Panc1 (cell line): Measurements from ENCODE around the gene NOX5. TPM values are rescaled to one million over a fixed set of nuclear protein-coding genes. Genes with fewer than 3 reads are reported as not detected.

ENCODE experiments used
- ATAC-seq: fragments of 200-7000 bp; cut with Tn5 transposase; 2 replicates; pipeline ENCODE4 v1.9.1; 2020; ENCODE audit warnings: mild to moderate bottlenecking, moderate library complexity
- BruUV-seq: library from RNA; stranded (reverse); fragments of 400-500 nt; replicated peaks from 2 replicates; lab custom pipeline; 2021; lab: Mats Ljungman, UMichigan
- CTCF ChIA-PET: fragments of 300-600 bp; sonication (Branson Sonifier 250); formaldehyde crosslinking; loops from one replicate; lab custom pipeline; 2022; ENCODE audit warnings: antibody characterized with exemption; lab: Charles Lee
- POLR2A ChIA-PET: fragments of 300-600 bp; sonication (Branson Sonifier 250); formaldehyde crosslinking; loops from one replicate; lab custom pipeline; 2022; ENCODE audit warnings: antibody characterized with exemption; lab: Charles Lee
- DNase-seq: peaks from one replicate; pipeline ENCODE4 v3.0.0-alpha.2; 2010; ENCODE audit warnings: low read depth, low spot score
- H3K27ac ChIP-seq: 2 replicates; pipeline ENCODE4 v1.5.1; 2011; ENCODE audit warnings: mild to moderate bottlenecking, low read length, inconsistent platforms
- H3K27me3 ChIP-seq: fragments of 200-500 bp; sonication (Bioruptor generic); 2 replicates; pipeline ENCODE4 v1.6.0; 2014; ENCODE audit warnings: low read length, inconsistent platforms; ENCODE audit not compliant: control insufficient read depth, insufficient read depth
- H3K36me3 ChIP-seq: fragments of 200-500 bp; sonication (Bioruptor generic); 2 replicates; pipeline ENCODE4 v1.5.1; 2014; ENCODE audit warnings: inconsistent platforms, mild to moderate bottlenecking, low read length, moderate library complexity; ENCODE audit not compliant: control insufficient read depth, insufficient read depth
- H3K4me1 ChIP-seq: 2 replicates; pipeline ENCODE4 v1.5.1; 2011; ENCODE audit warnings: inconsistent platforms, mild to moderate bottlenecking, low read length, moderate library complexity; ENCODE audit not compliant: control insufficient read depth, insufficient read depth
- H3K4me3 ChIP-seq, 2 experiments: 2 replicates each; pipeline ENCODE4 v1.5.1; 2011 to 2012; ENCODE audit warnings: low read depth in 2 of 2, low read length in 2 of 2, mild to moderate bottlenecking in 2 of 2, inconsistent platforms in 1 of 2, moderate library complexity in 1 of 2
- H3K9me3 ChIP-seq: fragments of 200-500 bp; sonication (Bioruptor generic); 2 replicates; pipeline ENCODE4 v1.5.1; 2014; ENCODE audit warnings: low read depth, mild to moderate bottlenecking, inconsistent platforms, low read length, moderate library complexity; ENCODE audit not compliant: control insufficient read depth, insufficient read depth
- POLR2AphosphoS5 ChIP-seq: IDR thresholded peaks from 2 replicates; pipeline ENCODE4 v1.6.1; 2012; ENCODE audit warnings: mild to moderate bottlenecking, low read depth, low read length, moderate library complexity
- SIN3A ChIP-seq: IDR thresholded peaks from 2 replicates; pipeline ENCODE4 v1.6.1; 2012; ENCODE audit warnings: low read depth, mild to moderate bottlenecking, low read length, moderate library complexity, borderline replicate concordance; ENCODE audit not compliant: insufficient read depth
- TCF7L2 ChIP-seq: IDR thresholded peaks from 2 replicates; pipeline ENCODE4 v1.6.1; 2011; ENCODE audit warnings: mild to moderate bottlenecking, low read depth, low read length, inconsistent platforms
- in situ Hi-C: cut with HindIII; loops from 2 replicates; pipeline ENCODE4 v1.10.0; 2016; ENCODE audit warnings: low sequenced_read_pairs, low pct_unique_long_range_greater_than_20kb
- intact Hi-C: fragments of 100-400 bp; cut with micrococcal nuclease; formaldehyde crosslinking; loops from one replicate; pipeline ENCODE4 v1.10.0; 2022; ENCODE audit not compliant: unreplicated experiment
- total RNA-seq: library from RNA; stranded (reverse); gene quantifications from one replicate; pipeline ENCODE4 v1.2.1, GENCODE V29; 2021; ENCODE audit not compliant: unreplicated experiment
- TF ChIP-seq, protein P1 (sequence below): fragments of 450-650 bp; IDR thresholded peaks from 2 replicates; pipeline ENCODE4 v1.5.1; 2017; ENCODE audit warnings: mild to moderate bottlenecking
- TF ChIP-seq, protein P2 (sequence below), 2 experiments: IDR thresholded peaks; 2 replicates each; pipeline ENCODE4 v1.6.1; 2011 to 2012; ENCODE audit warnings: low read depth in 2 of 2, control low read depth in 1 of 2, low read length in 1 of 2, mild to moderate bottlenecking in 1 of 2, moderate library complexity in 1 of 2; ENCODE audit not compliant: insufficient read depth in 1 of 2

NOX5 gene
- total RNA-seq, 1 experiment from 2014 or later: 0.26 TPM

DNA sequence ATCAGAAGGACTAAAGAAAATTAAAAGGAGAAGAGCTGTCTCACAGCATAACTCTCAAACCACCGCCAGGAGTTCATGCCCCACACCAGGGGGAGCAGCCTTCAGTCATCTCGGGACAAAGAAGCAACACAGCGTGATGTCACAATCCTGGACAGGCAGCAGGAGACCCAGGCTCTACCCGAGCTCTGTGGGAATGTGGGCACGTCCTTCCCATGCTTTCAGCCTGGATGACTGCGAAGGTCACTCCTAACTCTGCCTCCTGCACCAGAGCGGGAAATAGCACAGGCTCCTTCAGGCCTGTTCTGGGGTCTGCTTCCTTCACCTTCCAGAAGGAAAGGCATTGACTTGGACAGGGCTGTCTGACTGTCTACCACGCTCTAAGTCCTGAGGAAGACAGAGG, 31.3 kb downstream of the NOX5 start:
- Histone ChIP-seq H3K9me3 (no peaks in the 10 kb centered on the region), H3K4me3 (no peak overlapping the region), H3K36me3 (no peaks in the 10 kb centered on the region), H3K4me1 (no peaks in the 10 kb centered on the region), H3K27me3 (no peaks in the 10 kb centered on the region), H3K27ac (no peak overlapping the region)
- DNase-seq (no peak), ATAC-seq (0 out of 2 replicates have a peak, but pooled peaks have one; percentile 45)
- in situ Hi-C loops: no loop called here
- BruUV-seq: no TSS peak
- ChIA-PET POLR2A (no interaction called here), CTCF (interaction anchor here (1.4 kb wide), 1 partner anchor 14 kb away, joined by 3 read pairs; no protein-coding TSS in a partner anchor)
- intact Hi-C loops: no loop called here
- TF ChIP-seq, protein P1, sequence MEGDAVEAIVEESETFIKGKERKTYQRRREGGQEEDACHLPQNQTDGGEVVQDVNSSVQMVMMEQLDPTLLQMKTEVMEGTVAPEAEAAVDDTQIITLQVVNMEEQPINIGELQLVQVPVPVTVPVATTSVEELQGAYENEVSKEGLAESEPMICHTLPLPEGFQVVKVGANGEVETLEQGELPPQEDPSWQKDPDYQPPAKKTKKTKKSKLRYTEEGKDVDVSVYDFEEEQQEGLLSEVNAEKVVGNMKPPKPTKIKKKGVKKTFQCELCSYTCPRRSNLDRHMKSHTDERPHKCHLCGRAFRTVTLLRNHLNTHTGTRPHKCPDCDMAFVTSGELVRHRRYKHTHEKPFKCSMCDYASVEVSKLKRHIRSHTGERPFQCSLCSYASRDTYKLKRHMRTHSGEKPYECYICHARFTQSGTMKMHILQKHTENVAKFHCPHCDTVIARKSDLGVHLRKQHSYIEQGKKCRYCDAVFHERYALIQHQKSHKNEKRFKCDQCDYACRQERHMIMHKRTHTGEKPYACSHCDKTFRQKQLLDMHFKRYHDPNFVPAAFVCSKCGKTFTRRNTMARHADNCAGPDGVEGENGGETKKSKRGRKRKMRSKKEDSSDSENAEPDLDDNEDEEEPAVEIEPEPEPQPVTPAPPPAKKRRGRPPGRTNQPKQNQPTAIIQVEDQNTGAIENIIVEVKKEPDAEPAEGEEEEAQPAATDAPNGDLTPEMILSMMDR: no peak
- TF ChIP-seq, protein P2, sequence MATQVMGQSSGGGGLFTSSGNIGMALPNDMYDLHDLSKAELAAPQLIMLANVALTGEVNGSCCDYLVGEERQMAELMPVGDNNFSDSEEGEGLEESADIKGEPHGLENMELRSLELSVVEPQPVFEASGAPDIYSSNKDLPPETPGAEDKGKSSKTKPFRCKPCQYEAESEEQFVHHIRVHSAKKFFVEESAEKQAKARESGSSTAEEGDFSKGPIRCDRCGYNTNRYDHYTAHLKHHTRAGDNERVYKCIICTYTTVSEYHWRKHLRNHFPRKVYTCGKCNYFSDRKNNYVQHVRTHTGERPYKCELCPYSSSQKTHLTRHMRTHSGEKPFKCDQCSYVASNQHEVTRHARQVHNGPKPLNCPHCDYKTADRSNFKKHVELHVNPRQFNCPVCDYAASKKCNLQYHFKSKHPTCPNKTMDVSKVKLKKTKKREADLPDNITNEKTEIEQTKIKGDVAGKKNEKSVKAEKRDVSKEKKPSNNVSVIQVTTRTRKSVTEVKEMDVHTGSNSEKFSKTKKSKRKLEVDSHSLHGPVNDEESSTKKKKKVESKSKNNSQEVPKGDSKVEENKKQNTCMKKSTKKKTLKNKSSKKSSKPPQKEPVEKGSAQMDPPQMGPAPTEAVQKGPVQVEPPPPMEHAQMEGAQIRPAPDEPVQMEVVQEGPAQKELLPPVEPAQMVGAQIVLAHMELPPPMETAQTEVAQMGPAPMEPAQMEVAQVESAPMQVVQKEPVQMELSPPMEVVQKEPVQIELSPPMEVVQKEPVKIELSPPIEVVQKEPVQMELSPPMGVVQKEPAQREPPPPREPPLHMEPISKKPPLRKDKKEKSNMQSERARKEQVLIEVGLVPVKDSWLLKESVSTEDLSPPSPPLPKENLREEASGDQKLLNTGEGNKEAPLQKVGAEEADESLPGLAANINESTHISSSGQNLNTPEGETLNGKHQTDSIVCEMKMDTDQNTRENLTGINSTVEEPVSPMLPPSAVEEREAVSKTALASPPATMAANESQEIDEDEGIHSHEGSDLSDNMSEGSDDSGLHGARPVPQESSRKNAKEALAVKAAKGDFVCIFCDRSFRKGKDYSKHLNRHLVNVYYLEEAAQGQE (IDR thresholded peaks at IDR 0.05; ENCODE audit: insufficient read depth in 1 of 2, low read depth in 2 of 2, low read length in 1 of 2): no peak
- TF ChIP-seq TCF7L2: no peak
- TF ChIP-seq POLR2AphosphoS5: no peak
- TF ChIP-seq SIN3A: no peak

- no peaks in the 10 kb centered on the region for H3K27me3 ChIP-seq
- no TSS peak for BruUV-seq
- in situ Hi-C loops: no loop called here
- ChIA-PET POLR2A (no interaction called here), CTCF (interaction anchor here (1.4 kb wide), 1 partner anchor 15 kb away, joined by 3 read pairs; no protein-coding TSS in a partner anchor)
- intact Hi-C loops: no loop called here
- H3K4me1 ChIP-seq: no peaks in the 10 kb centered on the region
- DNase-seq: no peak
- no peaks in the 10 kb centered on the region for H3K36me3 ChIP-seq
- no peak for ATAC-seq
- no peak overlapping the region for H3K4me3 ChIP-seq
- H3K9me3 ChIP-seq: no peaks in the 10 kb centered on the region
- no peak overlapping the region for H3K27ac ChIP-seq
- TF ChIP-seq, protein P1: no peak
- TF ChIP-seq SIN3A: no peak
- TF ChIP-seq POLR2AphosphoS5: no peak
- TF ChIP-seq, protein P2 (IDR thresholded peaks at IDR 0.05; ENCODE audit: insufficient read depth in 1 of 2, low read depth in 2 of 2, low read length in 1 of 2): no peak
- TF ChIP-seq TCF7L2: no peak
Observed at GRCh38 chr15:69046781-69047180, 32.3 kb downstream of the NOX5 start.
